GM21390 (cell line): ENCODE results near the gene ACBD6.

Source experiments
- ATAC-seq: cut with Tn5 transposase; IDR thresholded peaks from one replicate; pipeline ENCODE4 v1.9.1; 2021; ENCODE audit not compliant: unreplicated experiment

ACBD6 gene

DNA sequence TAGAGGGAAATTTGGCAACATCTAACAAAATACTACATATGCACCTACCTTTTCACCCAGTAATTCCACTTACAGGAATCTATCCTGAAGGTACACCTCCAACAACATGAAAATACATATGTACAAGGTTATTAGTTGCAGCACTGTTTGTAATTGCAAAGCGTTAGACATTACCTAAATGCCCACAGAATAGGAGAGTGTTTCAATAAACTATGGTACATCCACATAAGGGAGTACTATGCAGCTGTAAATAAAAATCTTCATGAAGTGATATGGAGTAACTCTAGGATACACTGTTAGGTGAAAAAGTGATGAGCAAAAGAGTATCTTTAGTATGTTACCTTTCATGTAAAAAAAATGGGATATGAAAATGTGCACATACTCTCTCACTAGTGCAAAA is 126.1 kb downstream of the ACBD6 start:
- no peak for ATAC-seq

DNA sequence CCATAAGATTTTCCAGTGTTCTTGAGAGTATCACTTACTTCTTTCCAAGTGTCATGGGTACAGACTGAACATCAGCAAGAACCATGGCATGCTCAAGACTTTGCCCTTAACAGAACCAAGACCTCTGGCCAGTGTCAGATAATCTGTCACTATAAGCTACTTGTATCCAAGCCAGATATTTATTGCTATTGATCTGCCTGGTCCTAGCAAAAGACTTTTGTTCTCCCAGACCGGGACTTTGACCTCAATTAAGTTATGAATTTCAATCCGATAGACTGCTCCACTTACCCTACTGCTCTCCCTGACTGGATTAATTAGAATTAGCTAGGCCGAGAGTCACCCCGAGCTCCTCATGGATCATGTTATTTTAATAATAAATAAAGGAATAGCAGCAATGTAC is 129.6 kb downstream of the ACBD6 start:
- no peak for ATAC-seq

DNA sequence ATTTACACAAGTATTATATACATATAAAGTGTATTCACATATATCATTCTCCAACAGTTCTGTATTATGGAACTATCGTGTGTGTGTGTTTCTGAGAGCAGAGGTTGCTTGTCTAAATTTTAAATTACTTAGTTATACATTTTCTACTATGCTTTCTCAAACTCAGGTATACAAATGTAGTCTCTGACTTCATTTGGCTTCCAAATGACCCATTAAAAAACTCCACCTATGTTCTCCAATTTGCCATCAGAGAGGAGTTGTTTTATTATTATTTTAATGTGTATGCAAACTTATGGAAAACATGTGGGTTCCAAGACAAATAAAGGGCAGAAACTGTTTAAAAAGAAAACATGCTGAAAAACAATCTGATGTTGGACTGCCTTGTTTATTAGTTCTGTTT is 131.8 kb downstream of the ACBD6 start:
- ATAC-seq = no peak

DNA sequence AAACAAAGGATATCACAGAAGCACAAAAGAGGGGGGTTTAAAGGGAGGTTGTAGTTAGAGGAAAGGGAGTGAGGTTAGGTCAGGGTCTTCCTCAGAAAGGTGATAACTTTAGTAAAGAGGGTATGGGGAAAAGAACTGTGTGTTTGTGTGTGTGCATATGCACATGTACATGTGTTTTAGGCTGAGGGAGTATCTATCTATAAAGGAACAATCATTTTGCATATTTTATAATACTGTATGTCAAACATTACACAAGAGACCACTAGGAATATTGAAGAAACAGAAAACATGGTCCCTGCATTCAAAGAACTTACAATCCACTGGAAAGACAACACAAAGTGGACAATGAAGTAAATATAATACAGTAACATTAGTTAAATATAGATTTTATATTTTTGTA is 132.2 kb downstream of the ACBD6 start:
- no peak for ATAC-seq

DNA sequence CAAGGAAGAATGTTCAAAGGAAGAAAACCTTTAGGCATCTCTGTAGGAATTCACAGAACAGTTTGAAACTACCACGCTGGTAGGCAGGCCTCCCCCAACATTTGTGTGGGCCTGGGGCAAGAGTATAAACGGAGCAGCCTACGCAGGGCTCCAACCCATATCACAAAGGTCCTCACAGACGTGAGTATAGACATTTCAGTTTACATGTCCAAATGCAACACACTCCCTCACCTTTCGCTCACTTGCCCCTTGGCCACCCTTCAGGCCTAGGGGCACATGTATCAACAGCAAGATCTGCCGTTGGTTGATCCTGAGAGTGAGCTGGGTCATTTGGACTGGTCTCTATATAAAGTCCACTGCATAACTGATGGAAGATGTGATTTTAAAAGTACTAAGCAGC is 133.3 kb downstream of the ACBD6 start:
- no peak for ATAC-seq

DNA sequence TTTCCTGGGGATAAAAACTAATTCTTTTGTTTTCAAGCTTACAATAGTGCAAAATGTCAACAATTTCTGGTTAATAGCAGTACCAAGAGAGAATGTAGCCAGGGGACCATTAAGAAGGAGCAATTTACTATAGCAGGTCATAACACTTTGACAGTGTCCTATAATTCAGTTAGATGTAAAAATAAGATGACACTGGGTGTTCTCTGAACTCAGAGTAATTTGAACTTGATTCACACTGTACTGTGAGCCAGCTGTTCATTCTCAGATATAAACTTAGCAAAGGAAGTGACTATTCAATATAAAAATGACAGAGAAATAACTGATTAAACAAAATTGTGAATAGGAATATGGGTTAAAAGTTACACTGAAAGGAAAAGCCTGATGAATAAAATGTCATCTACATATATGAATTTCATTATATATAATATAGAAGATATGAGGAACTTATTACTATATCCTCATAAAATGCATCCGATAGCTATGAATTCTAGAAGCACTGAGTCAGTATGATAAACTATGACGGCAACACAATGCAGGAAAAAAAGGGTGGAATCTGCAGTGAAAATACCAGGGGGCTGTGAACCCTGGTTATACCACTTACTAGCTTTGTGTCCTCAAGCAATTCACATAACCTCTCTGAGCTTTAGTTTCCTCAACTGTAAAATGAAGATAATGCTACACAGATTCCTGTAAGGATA is 135.9 kb downstream of the ACBD6 start:
- no peak for ATAC-seq

DNA sequence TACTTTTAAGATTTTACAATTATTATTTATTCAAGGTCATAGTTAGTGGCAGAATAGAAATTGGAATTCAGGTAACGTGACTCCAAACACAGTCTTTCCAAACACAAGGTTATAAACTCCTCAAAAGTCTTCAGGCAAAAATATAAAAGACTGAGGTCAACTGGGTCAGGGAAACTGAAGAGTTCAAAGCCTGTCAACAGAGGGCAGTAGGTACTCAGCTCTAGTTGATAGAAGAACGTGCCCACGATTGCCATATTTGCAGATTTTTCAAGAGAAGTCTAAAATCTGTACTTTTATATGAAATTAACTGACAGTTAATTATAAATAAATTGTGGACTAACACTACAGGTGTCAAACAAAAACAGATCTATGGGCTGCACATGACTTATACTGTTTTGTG is 137.3 kb downstream of the ACBD6 start:
- ATAC-seq = no peak

DNA sequence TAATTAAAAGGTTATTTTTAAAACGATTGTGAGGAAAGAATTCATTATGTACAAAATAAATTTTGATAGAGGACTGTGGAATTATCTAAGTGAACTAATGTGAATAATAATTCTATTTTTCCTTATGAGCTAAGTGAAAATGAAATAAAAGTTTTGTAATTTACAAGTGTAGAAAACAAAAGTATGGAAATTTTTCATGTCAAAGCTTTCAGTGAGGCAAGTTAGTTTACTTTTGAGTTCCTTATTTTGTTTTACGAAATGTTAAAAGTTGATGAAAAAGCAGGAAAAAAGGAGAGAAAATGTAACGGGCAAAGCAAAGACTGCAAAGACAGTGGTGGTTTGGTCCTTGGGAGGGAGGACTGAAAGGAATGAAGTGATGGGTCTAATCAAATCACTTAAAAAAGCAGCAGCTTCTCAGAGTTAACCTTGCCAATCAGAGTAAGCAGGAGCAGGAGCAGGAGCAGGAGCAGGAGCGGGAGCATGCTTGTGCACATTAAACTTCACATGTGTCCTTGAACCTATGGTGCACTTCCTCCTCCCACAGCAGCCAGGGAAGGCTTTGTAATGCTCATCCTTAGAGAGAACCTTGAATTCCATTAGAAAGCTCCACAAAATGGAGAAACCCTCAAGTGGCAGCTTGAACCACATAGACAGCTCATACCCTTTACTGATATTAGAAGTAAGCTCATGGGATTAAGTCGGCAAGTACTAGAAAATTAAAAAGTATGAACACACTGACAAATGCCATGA is 139.0 kb downstream of the ACBD6 start:
- no peak for ATAC-seq

DNA sequence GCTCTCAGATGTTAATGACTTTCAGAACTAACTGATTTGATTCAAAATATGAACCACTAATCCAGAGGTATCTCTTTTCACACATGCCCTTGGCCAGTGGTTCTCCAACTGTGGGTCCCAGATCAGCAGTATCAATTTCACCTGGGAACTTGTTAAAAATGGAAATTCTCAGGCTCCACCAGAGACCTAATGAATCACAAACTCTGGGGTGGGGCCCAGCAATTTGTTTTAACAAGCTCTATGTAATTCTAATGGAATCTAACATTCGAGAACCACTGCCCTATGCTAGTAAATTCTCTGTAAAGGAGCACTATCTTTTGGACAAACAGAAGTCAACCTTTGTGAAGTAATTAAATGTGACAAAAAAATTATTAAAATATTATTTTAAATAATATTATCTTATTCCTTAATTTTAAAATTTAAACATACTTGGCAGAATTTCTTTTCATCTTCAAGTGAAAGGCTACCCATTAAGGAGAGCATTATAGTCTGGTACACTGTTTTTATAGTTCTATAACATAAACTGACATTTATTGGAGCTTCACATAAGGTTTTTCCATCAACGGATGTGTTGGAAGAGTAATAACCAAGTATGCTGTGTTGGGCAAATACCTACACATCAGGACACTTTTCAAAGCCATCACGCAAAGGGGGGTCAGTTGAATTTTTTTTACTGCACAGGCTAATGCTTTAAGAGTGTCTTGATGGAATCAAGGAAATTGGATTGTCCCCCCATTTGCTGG is 141.9 kb downstream of the ACBD6 start:
- no peak for ATAC-seq

DNA sequence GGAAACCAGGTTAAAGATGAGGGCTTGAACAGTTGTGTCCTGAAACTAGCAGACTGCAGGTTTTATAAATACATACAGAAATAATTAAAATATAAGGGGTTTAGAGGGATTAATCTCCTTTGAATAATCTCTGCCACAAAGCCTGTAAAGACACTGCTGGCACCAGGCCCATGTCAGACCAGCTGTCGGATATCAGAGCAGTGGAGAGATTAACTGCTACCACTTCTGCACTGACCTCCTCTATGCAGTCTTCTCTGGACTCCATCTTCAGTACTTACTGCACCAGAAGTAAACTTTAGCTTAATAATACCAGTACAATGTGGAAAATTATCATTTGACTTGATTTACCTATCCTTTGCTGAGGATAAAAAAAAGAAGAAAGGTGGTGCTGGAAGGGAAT is 143.7 kb downstream of the ACBD6 start:
- no peak for ATAC-seq

DNA sequence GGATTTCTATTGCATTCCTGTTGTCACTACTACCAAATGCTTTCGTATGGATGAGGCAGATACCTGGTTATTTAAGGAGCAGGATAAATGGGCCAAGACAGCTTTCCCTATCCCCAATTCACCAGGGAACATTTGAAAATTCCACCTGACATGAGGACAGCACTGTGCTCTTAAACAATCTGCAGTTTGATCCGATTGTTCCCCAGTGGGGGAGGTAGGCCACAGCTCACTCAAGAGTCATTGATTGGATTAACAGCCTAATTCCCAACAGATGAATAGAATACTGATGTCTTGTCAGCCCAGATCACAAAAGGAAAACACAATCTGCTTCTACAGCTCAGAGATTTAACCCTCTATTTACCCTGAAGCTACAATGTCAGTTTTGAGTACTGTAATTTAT is 148.4 kb downstream of the ACBD6 start:
- no peak for ATAC-seq

DNA sequence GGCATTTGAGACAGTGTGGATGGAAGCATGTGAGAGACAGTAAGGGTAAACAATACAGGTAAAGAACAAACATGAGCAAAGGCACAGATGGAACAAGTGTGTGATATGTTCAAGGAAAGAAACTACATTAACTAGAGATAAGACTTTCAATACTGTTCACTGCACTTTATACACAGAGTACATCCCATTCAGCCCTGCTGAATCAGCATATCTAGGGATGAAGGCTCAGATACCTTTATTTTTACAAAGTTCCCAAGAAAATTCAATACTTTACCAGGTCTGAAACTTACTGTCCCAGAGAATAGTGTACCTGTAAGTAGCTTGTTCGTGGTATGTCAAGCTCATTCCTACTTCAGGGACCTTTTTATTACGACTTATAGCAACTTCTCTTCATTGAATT is 149.8 kb downstream of the ACBD6 start:
- ATAC-seq = no peak

DNA sequence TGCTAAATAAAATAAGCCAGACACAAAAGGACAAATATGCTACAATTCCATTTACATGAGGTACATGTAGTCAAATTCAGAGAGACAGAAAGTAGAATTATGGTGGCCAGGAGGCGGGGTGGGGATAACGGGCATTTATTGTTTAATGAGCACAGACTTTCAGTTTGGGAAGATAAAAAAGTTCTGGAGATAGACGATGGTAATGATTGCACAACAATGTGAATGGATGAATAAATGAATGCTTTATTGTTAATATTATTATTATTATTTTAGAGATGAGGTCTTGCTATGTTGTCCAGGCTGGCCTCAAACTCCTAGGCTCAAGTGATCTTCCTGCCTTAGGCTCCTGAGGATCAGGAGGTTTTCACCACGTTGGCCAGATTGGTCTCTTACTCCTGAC is 150.4 kb downstream of the ACBD6 start:
- ATAC-seq = no peak

DNA sequence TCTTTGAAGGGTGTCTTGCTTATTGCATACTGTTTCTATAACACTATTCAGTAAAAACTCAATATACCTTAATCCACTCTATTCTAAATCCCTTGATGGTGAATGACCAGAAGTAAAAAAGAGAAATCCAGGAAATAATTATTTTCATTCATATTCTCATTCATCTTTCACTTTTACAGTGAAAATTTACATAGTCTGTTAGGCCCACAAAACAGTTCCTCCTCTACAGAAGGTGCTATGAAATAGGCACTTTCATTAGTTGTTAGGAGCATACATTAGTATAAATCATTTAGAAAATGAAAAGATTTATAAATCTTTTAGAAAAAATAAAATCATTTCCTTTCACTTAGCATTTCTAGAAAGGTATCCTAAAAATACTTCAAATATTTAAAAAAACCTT is 157.2 kb downstream of the ACBD6 start:
- ATAC-seq = no peak

DNA sequence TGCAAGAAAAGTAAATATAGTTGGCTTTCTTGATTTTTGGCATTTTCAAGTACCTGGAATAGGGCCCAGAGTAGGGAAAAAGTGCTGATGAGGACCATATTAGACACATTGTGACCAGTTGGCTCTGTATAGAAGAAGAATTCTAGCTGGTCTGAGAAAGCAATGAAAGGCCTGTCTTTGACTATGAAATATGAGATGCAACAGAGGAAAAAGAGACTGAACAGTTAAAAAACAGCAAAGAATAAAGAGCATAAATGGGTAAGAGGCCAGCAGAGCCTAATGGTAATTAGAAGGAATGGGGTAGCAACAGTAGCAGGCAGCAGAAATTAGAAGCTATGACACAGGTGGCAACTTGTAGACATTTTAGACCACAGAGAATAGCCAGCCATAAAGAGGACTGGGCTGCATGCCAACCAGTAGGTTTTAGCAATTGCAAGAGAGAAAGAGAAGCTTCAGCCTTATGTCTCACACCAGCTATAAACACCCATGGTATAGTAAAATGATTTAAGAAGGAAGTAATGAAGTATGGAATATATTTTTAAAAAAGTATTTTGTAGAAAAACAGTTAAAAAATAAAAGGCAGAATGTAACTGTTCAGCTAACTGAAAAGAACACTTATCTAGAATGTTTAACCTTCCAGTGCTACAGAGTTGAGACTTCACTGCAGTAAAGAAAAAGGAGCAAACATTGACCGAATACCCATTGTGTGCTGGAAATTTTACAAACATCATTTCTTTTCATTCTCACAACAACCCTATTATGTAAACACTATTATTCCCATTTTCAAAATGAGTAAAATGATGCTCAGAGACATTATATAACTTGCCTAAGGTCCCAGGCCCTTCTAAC is 158.2 kb downstream of the ACBD6 start:
- ATAC-seq = peak; percentile 81

DNA sequence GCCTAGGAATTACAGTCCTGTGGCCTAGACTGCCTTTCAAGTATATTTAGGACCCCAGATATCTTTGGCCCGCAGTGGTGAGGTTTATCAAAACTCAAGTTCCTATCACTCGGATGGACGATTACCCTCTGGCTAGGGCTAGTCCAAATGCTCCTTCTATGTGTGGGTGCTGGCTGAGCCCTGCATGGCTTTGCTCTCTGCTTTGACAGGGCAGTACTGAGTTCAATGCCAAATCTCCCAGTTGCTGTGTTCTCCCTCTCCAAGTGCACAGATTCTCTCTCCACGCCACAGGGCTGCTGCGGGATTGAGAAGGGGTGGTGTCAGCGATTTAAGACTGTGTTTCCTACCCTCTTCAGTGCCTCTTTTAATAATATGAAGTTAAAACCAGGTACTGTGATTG is 175.3 kb downstream of the ACBD6 start:
- ATAC-seq = no peak

DNA sequence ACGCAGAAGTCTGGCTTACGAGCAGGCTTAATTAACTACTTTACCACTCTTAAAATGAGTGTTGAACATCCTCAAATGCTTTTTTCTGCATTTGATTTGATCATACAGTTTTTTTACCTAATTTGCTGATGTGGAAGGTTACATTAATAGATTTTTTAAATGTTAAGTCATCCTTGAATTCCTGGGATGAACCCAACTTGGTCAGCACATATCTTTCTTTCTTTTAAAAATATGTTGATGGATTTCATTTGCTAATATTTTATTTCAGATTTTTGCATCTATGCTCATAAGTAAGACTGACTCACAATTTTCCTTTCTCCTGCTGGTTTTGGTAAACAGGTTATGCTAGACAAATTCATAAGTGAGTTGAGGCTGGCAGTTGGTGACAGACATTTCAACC is 189.5 kb downstream of the ACBD6 start:
- ATAC-seq = no peak

DNA sequence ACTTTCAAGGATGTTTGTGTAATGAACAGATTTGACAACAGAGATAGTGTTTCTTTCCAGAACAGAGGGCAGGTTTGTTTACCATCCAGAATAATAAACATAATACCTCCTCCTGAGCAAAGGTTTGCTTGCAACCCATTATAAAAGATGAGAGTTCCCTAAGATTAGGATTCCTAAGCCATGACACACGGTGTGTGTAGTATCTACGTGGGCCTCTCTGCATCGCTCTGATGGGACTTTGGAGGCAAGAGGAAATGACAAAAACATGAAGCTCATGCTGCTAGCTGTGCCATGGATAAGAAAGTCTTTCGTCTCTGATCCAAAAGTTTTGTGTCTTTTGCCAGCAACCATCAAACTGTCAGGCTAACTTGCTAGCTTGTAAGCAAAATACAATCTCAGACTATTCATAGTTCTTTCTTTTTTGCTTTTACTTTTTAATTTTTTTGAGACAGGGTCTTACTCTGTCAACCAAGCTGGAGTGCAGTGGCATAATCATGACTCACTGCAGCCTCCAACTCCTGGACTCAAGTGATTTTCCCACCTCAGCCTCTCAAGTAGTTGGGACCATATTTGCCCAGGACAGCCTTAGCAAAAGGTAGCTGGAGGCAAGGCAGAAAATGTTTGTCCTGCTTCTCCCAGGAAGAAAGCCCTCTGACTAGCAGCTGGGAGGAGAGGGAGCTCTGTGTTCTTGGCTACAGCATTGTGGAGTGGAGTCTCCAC is 191.2 kb downstream of the ACBD6 start:
- ATAC-seq = no peak

DNA sequence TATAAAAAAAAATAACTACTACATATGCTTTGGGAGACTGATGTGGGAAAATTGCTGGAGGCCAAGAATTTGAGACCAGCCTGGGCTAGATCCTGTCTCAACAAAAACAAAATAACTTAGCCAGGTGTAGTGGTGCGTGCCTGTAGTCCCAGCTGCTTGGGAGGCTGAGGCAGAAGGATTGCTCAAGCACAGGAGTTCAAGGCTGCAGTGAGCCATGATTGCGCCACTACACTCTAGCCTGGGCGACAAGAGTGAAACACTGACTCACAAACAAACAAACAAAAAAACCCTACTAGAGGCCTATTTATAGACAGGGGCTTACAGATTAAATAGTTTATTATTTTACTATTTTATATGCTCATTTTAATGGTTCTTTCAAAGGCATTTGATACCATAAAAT is 192.3 kb downstream of the ACBD6 start:
- ATAC-seq = no peak

DNA sequence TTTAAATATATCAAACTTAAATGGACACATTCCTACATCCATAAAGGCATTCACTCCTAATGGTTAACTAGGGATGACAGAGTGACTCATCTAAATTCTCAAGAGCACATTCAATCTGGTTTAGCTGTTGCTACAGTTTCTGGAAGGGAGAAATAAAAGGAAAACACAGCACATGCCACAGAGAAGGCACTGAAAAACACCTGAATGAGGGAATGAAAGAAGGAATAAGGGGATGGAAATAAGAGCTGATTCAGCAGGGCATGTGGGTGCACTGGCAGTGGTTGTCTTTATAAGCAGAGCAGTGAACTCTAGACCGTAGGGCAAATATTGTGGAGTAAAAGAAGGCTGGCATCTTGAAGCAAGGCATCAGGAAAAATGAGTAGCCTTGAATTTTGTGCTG is 193.0 kb downstream of the ACBD6 start:
- ATAC-seq = no peak
